HG03039 (cell line): ENCODE data around the gene ITIH4.

Experiments used
- ATAC-seq: cut with Tn5 transposase; IDR thresholded peaks from one replicate; pipeline ENCODE4 v1.9.1; 2021; ENCODE audit warnings: mild to moderate bottlenecking, moderate library complexity; ENCODE audit not compliant: unreplicated experiment

Gene ITIH4

DNA sequence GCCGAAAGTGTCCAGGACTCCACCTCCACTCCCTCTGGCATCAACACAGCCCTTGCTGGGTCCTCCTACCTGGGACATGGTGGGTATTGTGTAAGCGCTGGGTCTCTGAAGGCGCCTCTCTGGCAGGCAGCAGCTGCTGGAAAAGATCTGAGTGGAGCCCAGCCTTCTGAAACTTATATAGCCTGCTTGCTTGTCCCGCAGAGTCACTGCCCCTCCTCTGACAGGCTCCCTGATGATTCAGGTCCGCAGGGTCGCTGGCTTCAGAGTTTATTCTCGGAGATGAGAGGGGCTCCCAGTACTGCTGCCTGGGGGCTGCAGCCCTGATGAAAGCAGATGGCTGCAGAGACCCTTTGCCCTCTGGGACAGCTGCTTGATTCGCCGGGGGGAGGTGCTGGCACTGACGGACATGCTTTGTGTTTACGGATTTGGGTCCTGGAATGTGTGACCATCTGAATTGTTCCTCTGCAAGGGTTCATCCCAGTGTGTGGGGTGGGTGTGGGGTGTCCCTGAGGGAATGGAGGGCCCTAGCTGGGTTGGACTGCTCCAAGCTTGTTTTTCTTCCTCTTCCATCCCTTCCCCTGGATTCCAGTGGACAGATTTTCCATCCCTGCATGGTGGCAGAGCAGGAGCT lies 4.5 kb upstream of the ITIH4 start, which contains the start of gene MUSTN1:
TSS of gene MUSTN1 (minus strand) at position 149 of the 631 bp plus-strand sequence. CDS start at position 78, 71 bp downstream.
- ATAC-seq, result no peak

DNA sequence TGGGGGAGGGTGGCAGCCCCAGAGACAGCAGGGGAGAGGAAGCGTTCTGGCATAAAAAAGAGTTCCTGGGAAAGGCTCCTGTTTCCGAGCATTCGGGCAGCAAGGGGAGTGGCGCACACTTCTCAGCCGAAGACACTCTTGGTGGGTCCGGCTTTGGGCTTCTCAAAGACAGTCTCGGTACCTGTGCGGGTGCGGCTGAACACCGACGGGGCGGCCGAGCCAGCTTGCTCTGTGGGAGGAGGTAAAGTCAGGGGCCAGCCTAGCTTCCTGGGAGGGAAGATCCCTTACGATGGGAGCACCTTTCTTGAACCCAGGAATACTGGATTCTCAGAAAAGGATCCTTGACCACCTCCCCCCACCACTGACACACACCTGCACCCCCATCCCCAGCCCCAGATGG lies 2.7 kb upstream of the ITIH4 start:
- no peak for ATAC-seq

DNA sequence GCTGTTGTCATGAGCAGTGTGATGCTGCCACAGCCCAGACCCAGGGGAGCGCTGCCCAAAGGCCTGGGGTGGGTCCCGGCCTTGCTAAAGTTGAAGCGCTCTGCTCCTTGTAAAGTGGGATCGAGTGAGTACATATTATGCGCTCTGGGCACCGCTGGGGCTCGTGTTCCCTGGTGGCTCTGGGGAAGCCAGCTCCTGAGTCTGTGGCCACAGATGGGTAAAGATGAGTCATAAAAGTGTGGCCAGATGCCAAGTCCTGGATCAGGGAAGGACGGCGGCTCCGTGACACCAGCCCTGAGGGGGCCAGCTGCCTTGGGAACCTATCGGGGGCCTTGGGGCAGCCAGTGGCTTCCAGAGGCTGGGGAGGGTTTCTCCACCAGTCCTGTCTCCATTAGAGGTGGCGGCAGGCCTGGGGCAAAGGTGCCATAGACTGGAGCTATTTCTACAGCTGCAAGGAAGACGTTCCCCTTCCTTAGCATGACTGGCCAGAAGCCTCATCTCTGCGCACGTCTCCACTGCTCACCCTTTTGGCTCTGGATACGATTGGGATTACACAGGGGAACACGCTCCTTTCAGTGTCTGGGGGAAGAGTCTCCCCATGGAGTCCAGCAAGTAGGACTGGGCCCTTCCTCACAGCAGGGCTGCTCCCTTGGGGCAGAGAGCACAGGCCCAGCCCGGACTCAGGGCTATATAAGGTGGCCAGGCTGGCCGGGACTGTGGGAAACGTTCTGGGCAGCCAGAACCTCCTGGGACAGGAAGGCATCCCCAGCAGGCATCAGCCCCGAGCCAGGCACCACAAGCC lies 1.2 kb upstream of the ITIH4 start:
- ATAC-seq, result no peak

DNA sequence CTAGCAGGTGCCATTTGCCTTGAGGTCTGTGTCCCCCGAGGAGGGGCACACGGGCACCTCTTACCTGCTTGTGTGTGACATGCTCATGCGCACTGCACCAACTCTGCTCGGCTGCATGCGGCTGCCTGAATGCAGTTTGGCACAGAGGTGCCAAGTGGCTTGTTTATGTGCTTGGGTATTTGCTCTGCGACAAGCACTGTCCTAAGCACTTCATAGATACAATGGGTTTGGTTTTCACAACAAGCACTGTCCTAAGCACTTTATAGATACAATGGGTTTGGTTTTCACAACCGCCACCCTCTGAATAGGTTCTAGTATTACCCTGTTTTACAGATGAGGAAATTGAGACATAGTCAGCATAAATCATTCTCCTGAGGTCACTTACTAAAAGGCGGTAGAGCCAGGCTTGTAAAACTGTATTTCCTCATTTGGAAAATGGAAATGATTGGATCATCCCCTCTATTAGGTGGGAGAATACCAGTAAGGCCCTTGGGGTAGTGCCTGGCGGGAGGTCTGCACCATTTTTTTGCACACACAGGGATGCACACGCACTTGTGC lies 487 bp downstream of the ITIH4 start:
- no peak for ATAC-seq

DNA sequence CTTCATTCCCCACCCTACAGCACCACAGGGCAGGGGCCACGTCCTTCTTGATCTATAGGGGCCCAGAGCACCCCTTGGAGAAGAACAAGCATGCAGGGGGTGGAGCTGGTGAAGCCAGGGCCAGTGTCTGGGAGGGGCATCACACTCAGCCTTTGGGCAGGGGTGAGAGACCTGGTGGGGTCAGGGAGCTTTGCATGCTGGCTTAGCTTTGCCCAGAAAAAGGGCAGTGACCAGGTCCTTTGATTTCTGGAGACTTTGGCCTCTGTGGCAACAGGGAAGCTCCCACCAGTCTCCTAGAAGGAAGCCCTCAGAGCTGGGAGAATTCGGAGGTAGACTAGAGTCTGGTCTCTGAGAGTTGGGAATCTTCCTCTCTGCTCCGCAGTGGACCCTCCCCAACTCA lies 990 bp downstream of the ITIH4 start:
- ATAC-seq, result no peak

DNA sequence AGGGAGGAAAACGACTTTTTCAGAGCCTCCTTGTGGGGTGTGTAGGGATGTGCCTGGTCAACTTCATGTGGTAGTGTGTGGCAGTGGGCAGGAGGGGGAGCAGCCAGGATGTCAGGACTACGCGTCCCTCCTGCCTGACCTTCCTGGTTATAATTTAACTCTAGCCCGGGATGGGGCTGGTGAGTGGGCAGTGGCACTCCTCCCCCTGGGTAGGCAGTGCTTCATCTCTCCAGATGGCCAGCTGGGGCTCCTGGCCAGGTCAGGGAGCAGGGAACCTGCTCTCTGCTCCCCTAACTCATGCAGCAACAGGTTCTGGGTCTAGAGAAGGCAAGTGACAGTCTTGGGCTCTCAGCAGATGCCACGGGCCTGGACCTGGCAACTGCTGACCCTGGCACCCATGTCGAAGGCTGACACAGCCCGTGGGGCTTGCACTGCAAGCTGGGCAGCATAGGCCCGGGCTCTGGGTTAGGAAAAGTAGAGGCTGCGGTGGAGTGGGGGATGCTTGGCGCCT lies 2.6 kb downstream of the ITIH4 start:
- no peak for ATAC-seq

DNA sequence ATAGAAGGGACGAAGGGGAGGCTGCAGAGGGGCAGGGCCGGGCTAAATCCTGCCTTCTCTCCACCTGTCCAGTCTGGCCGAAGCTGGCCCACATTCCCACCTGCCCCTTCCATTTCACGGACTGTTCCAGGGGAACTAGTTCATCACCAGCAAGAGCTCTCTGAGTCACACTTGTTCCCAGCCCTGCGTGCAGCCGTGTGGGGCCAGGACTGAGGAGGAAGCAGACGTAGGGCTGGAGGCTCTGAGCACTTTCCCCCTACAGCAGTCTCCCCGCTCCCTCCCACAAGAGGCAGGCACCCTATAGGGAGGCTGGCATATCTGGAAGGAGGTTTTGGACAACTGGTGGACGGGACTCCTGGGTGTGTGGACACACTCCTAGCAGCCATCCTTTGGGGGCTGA lies 3.0 kb downstream of the ITIH4 start:
- ATAC-seq, result no peak

DNA sequence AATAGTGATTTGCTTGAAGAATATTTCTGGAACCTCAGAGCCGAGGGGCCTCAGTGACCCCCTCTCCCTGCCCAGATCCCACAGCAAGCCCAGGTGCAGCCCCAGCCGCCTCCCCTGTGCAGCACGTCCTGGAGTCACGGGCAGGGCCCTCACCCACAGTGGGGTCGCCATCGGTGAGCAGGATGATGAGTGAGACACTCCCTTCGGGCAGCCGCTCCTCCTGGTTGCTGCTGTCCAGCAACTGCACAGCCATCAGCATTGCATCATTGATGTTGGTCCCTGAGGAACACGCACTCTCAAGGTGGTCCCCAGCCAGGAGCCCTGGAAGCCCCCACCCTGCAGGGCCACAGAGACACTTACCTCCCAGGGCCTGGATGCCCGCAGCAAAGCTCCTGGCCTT lies 6.4 kb downstream of the ITIH4 start:
- no peak for ATAC-seq

- ATAC-seq, result no peak
Measured at GRCh38 chr3:52822363-52822762, 8.1 kb downstream of the ITIH4 start.

- no peak for ATAC-seq
Measured at GRCh38 chr3:52820736-52821135, 9.7 kb downstream of the ITIH4 start.

DNA sequence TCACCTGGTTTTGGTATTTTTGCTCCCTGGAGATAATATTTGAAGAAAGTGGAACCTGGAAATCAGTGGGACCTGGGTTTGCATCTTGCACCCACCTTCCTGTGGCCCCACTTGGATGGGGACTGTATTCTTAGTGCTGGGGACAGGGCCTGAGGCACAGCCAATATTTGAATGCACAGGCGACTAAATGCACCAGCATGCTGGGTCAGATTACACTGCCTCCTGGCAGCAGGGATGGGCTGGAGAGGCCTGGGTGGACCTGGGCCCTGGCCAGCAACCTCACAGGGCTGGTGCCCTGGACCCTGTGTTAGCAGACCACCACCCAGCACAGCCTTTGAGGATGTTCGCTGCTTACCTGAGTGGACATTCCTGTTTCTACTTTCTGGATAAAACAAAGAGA lies 10.5 kb downstream of the ITIH4 start:
- ATAC-seq, result no peak

DNA sequence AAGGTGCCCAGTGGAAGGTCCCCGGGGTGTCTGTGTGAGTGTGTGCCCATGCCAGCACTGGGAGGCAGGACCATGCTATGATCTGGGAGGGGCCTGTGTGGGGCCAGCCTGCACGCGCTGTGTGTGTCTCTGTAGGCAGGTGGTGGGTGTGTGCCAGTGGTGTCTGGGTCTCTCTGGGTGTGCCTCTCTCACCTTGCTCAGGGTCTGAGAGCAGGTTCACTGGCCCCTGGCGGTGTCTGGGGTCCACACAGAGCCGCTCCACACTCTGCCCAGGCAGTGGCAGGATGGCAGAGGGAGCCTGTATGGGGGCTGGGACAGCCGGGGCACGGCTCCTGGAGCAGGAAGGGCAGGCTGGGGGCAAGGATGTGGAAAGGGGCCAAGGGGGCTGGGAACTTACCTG lies 12.6 kb downstream of the ITIH4 start:
- no peak for ATAC-seq

GRCh38 chr3:52817221-52817620 lies 13.3 kb downstream of the ITIH4 start:
- ATAC-seq, result no peak

DNA sequence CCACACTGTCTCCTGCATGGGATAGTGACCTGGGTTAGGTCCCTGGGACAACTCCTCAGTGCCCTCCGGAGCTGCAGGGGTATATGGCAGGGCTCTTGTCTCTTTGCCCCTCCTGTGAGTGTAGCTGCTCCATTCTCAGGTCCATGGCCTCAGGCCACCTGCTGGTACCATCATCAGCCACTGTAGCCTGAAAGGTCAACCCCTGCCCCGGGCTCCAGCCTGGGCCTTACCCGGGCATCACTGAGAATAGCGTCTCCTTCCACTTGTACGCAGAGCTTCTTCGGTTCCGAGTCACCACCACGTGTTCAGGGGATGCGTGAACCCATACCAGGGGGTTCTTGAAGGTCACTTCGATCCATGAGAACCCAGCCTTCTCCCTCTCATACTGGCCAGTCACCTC lies 13.8 kb downstream of the ITIH4 start:
- ATAC-seq, result no peak

GRCh38 chr3:52816199-52816598 lies 14.3 kb downstream of the ITIH4 start:
- no peak for ATAC-seq

DNA sequence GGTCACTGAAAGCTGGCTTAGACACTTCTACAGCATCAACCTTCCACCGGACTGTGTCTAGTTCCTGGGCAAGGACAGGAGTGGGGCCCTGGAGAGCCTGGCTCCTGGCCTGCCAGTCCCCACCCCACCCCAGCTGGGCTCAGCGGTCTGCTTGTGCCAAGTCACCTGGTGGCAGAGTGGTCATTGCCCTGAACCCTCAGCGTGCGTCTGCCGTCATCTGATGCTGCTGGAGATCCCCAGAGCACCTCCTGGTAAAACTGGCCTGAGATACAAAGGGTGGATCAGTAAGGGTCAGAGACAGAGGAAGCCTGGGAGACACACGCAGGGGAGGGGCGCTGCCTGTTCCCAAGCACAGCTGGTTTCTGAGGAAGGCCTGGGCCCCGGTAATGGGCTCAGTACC lies 16.7 kb downstream of the ITIH4 start:
- ATAC-seq, result no peak

- ATAC-seq, result no peak
Measured at GRCh38 chr3:52811452-52812011, 18.9 kb downstream of the ITIH4 start.

DNA sequence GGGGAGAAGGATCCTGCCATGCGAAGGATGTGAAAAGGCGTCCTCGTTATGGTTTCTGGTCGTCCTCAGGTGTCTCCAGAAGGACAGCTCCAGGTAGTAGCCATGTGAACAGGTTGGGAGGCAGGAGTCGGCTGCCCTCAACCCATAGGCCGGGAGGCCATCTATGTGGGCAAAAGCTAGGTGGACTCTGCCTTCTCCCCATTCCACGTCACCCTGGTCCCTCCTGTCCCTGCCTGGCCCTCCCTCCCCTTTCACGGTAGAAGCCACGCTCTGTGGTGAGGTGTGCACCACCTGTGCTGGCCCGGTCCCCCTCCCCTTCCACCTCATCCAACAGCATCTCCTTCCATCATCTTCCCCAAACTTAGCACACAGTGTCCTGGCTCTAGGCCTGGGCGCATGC lies 19.5 kb downstream of the ITIH4 start:
- ATAC-seq, result no peak

DNA sequence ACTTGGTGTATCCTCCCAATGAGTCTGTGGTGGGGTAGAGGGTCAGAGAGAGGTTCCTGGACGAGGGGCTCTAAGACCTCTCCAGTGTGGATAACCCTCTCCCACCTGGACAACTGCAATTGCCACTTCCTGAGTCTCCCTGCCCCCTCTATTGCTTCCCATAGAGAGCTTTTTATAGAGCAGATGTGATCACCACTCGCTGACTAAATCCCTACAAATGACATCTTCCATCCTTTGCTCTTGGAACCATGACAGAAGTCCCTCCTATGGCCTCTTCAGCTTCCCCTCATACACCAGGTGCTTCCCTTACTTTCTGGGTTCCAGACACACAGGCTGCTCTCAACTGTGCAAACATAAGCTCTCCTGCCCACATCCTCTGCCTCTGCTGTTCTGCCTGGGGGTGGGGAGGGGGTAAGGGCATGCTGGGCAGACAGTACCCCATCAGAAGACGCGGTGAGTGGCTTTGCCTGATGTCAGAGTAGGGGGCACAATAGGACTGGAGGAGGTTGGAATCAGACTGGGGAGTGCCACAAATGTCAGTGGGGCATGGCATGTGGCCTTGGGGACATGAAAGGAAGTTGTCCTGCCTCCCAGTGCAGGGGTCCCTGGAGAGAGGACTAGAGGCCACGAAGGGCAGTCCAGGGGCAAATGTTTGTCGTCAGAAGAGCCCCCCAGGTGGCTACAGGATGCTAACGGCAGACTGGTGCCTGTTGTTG lies 20.7 kb downstream of the ITIH4 start:
- no peak for ATAC-seq

DNA sequence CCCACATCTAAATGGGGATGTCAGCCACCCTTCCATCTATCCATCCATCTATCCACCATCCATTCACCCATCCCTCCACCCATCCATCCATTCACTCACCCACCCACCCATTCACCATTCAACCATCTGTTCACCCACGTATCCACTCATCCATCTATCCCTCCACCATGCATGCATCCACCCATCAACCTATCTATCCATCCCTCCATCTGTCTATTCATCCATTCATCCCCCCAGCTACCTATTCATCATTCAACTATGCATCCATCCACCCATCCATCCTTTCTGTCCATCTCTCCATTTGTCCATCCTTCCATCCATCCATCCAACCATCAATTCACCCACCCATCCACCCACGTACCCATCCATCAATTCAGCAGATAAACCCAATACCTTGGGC lies 21.3 kb downstream of the ITIH4 start:
- ATAC-seq, result no peak
